ENCODE measurements around the gene SEC23A.
"Not testable (repeated sequence)": the region's sequence is repeated elsewhere in the genome, so short reads cannot be mapped to it uniquely, and the experiment has no call there.

SEC23A gene

DNA sequence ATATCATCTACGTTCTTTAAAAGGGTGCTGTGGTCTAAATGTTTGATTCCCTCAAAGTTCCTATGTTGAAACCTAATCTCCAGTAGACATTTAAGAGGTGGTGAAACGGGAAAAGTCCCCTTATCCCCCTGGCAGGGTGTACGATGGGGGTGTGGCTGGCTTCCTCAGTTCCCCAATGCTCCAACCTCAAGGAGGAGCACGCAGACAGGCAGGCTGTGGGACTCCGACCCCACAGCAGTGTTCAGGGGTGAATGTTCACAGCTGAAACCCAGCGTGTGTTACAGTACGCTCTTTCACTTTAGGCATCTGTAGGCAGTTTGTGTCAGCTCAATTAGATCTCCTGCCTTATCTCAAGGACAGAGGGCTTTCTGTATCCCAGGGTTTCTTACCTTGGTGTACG, 73.2 kb downstream of the SEC23A start:
- no peak for DNase-seq (ENCODE audit: low spot score)

DNA sequence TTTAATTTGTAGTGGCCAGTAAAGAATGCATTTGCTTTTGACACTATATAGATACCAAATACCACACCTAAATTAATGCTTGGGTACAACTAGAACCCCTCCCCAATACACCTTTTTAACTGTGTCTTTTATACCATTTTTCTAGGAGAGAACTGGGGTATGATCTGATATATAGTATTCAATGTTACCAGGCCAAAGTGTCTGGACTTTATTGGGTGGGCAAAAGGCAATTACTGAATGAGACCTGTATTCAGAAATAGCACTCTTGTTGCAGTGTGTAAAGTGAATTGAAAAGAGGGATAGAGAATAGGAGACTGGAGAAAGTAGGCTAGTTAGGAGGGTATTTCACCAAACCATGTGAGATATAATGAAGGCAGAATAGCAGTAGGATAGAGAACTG, 74.4 kb downstream of the SEC23A start:
- no peak for DNase-seq (ENCODE audit: low spot score)

DNA sequence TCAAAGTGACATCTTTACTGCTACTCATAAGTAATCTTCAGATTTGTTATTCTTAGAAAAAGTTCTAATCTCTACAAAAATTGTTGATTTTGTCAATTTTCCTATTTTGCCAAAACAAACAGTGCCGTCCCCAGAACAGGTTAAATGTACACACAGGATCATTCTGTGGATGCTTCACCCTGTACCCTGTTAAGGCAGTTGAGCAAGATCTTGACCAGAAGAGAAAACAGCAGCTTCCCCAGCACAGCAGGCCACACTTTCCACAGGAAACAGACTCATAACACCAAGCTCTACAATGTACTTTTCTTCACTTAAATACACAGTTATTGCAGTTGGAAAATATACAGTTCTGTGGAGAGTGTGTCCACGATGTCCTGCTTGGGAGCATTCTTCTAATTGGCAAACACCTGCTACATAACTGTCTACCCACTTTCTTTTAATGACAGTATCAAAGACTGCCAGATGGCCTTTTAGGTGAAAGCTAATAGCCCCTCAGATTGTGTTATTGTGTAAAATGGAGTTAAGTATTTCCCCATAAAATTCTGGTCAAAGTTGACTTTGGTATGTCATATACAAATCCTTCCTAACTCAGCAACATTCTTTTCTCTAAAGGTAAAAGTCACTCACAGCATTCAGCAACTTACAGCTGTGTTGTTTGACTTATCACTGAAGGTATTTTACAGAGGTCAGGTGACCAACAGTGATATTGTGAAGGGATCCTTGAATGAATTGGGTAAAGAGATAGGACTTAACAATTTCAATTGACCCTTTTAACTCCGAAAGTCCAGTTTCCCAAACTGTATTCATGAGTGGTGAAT, 77.0 kb downstream of the SEC23A start:
- DNase-seq (ENCODE audit: low spot score) = no peak

DNA sequence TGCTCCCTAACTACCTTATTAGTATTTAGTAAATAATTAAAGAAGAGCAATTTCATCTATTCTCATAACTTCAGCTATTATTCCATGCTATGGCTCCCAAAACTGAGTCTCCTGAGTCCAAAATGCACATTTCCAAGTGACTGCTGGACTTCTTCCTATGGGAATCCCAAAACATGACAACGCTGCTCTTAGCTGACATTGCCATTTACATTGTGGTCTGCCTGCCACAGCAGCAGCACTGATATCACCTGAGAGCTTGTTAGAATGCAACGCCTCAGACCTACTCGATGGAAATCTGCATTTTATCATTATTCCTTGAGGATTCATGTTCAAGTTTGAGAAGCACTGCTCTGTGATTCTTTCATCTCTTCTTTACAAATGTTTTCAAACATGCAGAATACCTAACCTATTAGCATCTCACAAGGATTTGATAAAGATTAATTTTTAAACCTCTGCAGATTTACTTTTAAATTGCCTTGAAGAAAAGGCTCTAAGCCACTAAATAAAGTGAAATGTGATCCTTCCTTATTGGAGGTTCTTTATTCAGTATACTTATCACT, 77.7 kb downstream of the SEC23A start:
- DNase-seq (ENCODE audit: low spot score) = no peak

DNA sequence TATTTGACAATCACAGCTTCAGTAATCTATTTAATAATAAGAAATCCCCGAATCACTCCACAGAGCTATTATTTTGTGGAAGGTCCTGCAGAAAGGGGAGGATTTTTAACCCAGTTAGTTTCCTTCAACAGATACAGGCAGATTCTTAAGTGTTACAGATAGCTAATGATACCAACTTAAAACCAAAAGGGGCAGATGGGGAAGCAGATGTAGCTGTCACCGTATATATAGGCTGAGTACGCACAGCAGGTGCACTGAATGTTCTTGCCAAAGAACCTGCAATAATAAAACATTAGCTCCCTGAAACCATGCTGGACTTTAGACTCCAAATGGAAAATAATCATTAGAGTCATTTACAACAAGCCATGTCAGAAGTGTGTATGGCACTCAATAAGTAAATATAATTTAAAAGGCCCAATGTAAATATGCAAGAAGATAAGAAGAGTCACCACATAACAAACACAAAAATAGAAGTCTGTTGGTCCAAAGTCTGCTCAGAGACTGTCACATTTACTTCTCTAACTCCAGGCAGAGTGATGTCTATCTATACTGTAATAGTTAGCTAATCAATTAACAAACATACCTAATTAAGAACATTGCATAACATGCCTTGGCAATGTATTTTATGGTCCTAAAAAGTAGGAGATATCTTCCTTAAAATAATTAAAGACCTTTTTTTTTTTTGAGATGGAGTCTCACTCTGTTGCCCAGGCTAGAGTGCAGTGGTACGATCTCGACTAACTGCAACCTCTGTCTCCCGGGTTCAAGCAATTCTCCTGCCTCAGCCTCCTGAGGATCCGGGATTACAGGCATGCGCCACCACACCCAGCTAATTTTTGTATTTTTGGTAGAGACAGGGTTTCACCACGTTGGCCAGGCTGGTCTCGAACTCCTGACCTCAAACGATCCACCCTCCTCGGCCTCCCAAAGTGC, 78.8 kb downstream of the SEC23A start:
- no peak for DNase-seq (ENCODE audit: low spot score)

DNA sequence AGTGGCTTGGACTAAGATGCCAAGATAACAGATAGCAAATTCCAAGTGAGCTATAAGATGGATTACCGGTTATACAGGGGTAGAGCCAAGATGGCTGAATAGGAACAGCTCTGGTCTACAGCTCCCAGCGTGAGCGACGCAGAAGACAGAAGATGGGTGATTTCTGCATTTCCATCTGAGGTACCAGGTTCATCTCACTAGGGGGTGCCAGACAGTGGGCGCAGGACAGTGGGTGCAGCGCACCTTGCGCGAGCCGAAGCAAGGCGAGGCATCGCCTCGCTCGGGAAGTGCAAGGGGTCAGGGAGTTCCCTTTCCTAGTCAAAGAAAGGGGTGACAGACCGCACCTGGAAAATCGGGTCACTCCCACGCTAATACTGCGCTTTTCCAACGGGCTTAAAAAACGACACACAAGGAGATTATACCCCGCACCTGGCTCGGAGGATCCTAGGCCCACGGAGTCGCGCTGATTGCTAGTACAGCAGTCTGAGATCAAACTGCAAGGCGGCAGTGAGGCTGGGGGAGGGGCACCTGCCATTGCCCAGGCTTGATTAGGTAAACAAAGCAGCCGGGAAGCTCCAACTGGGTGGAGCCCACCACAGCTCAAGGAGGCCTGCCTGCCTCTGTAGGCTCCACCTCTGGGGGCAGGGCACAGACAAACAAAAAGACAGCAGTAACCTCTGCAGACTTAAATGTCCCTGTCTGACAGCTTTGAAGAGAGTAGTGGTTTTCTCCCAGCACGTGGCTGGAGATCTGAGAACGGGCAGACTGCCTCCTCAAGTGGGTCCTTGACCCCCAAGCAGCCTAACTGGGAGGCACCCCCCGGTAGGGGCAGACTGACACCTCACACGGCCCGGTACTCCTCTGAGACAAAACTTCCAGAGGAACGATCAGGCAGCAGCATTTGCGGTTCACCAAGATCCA, 85.7 kb downstream of the SEC23A start:
- not testable (repeated sequence) for DNase-seq (ENCODE audit: low spot score)

DNA sequence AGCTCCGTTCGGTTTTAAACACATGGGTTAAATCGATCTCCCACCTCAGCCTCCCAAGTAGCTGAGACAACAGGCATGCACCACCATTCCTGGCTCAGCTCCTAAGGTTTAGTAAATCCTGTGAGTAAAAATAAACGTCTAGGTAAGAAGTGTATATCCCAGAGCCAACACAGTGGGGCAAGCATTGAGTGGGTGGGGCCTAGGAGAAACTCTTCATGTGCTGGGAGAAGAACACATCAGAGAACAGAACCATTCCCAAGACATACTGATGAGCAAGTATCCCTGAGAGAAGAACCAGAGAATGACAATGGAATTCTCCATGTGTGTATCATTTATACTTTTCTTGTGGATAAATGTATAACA, 86.3 kb downstream of the SEC23A start:
- no peak for DNase-seq (ENCODE audit: low spot score)

DNA sequence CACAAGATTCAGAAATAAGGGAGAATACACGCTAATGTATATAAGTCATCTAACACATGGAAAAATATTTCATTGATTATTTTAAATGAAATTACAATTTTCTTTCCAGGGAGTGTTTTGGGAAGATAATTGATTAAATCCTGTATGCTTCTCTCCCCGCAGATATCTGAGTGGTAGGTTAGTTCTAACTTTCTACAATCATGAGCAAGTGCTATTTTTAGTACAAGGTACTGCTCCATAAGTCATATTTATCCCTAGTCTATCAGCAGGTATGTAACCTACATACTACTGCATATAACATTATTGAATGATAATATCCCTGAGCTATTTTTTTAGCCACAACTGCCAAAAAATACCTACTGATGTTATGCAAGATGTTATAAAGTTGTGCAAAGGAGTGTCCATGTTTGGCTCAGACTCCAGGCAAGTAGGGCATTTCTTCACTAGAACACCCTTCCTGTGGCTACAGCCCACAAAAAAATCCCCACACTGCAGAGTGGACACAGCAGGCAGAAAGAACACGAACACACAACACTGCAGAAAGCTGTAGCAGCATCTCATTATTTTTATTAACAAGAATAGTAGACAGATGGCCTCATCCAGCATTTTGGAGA, 87.0 kb downstream of the SEC23A start:
- peak; percentile 24 for DNase-seq (ENCODE audit: low spot score)

DNA sequence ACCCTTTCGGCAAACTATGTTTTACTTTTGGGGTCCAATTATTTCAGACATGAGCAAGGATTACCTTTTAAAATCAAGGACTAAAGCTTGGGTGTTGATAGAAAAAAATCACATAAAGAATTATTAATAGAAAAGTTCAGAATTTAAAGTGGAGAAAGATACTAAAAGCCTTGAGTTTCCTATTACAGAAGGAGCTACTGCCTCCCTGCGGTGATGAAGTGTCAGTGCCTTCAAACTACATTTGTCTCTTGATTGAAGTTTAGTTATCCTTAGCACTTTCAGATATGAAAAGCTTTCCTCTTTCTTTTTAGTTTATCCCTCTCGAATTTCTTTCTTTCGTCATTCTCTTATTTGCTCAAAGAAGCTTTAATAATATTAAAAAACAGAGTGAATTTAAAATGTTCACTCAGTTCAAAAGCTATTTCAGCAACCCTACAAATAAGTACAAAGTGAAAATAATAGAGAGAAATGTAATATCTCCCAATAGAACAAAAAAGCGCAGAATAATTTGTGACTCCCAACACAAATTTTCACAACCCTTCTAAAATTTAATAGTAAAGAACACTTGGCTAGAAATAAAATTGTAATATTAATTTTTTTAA, 87.6 kb downstream of the SEC23A start:
- DNase-seq (ENCODE audit: low spot score) = peak; percentile 64

DNA sequence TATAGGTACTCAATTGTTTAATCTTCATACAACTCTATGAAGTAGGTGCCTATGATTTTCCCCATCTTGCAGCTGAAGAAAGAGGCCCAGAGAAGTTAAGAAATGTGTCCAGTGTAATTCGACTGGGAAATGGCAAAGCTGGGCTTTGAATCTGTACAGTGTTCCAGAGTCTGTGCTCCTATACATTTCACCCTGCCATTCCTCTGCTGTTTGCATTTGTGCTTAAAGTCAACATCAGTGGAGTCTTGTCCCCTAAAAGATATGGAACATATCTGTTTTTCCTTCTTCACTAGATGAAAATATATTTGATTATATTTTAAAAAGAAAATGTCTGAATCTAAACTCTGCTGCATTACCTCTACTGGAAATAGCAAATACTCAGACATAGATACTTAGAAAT, 88.6 kb downstream of the SEC23A start:
- no peak for DNase-seq (ENCODE audit: low spot score)

DNA sequence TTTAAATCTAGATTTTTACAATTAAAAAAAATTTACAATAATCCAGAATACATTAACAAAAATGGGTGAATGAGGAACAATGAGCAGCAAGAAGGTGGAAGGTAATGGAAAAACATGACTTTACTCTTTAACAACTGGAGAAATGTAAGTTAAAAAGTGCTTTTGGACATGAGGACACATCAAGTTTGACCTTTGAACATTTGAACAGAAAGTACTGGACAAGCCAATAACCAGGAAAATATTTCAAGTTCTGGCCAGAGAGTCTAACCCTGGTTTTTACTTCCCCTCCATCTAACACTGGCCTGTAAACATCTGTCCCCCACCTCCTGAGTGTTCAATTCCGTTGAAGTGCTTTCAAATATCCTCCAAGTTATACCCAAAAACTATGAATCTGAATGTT, 94.1 kb downstream of the SEC23A start:
- not testable (repeated sequence) for DNase-seq (ENCODE audit: low spot score)

DNA sequence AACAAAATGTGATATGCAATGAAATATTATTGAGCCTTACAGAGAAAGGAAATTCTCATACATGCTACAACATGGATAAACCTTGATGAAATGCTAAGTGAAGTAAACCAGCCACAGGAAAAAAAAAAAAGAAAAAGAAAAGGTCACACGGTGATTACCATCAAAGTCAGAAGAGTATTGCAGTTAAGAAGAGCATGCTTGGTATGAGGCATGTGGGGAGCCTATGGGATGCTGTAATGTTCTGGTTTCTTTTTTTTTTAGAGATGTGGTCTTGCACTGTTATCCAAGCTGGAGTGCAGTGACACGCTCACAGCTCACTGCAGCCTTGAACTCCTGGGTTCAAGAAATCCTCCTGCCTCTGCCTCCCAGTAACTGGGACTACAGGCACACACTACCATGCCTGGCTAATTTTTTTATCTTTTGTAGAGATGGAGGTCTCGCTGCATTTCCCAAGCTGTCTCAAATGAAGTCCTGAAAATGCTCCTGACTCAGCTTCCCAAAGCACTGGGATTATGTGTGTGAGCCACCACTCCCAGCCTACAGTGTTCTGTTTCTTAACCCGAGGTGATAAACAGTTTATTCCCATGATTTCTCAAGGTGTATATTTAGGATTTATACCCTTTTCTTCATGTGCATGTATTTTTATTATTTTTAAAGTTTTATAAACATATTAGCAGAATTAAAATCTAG, 96.2 kb downstream of the SEC23A start:
- no peak for DNase-seq (ENCODE audit: low spot score)

DNA sequence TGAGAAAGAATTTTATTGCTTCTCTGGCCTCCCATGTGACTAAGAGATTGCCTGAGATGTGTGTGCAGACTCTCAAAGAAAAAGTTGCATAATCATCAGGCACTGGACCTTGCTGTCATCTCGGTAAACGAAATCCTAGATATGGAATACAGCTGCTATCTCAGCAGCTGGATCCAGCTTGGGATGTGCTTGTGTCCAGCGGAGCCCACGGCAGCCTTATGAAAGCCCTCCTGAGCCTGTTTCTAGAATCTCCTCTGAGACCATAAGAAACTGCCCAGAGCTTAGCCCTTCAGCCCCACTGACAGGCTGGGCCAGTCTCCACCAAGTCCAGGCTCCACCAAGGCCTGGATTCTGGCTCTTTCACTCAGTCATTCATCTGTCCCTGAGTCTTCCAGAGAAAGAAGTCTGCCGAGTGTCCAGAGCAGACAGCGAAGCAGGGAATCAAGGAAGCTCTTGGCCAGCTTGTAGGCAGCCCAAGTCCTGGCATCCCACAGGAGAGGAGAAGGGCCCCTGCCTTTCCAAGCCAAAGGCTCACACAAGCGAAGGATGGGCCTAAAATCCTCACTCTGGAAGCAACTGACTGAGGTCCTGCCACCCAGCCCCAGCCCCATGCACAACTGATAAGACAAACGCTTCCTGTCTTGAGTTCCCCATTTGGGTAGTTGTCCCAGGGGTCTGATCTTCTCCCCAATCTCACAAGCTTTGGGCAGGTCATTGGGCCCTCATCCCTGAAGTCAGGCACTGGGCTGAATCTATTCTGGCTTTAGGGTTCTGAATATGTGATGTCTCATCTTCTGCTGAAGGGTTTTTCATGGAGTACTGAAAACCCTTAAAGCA, 97.8 kb downstream of the SEC23A start:
- DNase-seq (ENCODE audit: low spot score) = no peak

DNA sequence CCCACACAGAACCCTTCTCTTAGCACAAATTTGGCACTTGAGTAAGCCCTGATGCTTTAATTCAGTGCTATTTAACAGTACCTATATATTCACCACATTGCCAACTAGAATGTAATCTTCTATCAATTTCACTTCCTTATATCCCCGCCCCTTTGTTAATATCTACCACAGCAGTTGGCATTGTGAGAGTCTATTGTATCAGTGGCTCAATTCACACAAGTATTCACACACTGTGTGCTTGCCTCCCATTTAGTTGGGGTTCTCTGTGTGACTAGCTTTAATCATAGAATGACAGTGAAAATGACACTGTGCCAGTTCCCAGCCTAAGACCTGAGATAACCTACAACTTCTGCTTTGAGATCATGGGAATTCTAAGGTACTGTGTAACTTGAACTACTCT, 103.1 kb downstream of the SEC23A start:
- no peak for DNase-seq (ENCODE audit: low spot score)

DNA sequence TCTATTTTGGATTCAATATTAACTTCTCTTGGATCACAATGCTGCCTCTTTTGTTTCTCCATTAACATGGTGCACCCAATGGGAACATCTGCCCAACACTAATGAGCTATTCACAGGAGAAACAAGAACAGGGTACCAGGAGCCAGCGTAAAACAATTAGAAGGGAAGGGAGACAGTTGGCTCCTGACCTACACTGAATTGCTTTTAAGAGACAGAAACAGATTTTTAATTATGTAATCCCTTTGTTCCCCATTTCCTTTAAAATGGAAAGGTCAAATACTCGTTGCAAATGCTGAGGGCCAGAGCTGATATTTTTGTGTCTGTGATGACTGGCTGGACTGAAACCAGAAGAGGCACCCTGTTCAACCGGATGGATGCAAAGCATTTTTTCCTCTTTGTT, 108.3 kb downstream of the SEC23A start:
- no peak for DNase-seq (ENCODE audit: low spot score)

DNA sequence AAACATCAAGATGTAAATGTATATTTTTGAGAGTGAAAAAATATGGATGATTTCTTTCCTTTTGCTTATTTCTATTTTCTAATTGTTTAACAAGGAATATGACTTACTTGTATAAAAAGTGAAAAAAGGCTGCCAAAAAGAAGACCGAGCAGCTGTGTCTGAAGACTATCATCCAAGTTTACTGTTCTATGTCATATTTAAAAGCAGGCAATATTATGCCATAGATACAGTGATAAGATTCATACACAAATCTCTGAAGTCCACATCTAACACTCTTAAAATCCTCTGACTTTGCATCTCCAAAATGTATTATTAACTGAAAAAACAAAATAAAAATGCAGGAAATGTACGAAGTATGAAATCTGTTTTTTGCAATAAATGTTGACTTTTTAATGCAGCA, 109.1 kb downstream of the SEC23A start:
- no peak for DNase-seq (ENCODE audit: low spot score)

DNA sequence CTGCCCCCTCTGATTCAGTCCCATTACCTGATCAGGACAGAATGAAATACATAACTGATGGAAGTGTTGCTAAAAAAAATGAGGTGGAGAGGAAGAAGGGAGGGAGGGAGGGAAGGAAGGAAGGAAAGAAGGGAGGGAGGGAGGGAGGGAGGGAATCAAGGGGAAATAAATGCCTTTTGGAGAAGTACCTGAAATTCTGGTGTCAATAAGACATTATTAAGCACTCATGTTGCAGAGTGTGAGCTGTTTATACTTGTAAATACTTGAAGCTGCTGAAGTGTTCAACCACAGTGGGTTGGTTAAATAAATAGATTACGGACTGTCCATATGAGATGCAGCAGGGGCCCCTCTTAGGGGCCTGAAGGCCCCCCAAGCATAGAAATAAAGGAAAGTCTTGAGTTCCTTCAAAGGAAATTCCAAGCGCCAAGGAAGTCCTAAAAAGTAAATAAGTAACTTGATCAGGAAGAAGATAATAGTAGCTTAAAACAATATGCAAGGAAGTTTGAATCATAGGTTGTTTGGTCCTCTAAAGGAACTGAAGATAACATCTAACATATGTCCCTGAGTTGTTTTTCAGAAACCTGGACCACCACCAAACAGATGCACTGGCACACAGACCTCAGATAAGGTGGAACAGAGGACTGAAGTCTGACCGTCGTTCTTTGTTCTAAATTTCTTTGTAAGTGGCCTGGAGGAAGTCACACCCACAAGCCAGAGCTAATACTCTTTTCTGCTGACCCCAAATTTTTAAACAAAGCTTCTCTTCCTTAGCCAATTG, 110.8 kb downstream of the SEC23A start:
- no peak for DNase-seq (ENCODE audit: low spot score)

DNA sequence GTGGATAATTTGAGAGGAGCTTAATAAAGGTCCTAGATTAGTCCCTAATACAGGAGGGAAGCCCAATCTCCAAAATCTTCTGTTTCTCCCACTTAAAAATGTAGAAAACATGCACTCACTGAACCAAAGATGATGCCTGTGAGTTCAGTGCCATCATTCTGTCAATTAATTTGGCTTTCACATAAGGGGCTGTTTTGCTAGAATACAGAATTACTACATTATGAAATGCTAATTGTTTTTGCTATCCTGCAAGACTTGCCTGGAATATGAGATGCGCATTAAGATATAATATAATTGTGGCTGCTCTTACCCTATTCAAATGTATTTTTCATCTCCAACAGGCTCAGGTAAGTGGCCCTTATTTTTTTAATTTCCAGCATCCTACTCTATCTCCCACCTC, 111.7 kb downstream of the SEC23A start:
- no peak for DNase-seq (ENCODE audit: low spot score)
